Measurements from ENCODE around the gene RCE1.

The RCE1 gene

GRCh38 chr11:66845143-66845875, 2.1 kb downstream of the RCE1 start:
- DNase-seq: no peak

DNA sequence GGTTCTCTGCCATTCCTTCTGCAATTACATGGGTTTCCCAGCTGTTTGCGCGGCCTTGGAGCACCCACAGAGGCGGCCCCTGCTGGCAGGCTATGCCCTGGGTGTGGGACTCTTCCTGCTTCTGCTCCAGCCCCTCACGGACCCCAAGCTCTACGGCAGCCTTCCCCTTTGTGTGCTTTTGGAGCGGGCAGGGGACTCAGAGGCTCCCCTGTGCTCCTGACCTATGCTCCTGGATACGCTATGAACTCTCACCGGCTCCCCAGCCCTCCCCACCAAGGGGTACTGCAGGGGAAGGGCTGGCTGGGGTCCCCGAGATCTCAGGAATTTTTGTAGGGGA, 2.6 kb downstream of the RCE1 start:
- DNase-seq: no peak

DNA sequence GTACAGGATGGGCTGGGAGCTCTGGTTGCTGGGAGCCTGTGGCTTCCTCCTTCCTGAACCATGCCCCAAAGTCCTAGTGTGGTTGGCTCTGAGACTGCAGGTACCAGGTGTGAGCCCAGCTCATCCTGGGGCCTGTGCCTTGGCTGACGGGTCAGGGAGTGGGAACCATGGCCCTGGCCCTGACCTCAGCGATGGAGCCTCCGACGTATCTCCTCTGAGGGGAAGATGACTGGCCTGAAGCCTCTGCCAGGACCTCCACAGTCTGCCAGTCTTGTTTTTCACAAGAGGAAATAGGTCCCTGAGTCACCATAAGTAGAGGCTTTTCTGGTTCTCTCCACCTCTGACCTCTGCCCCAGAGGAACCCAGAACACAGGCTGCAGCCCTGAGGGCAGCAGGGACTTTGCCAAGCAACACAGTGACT, 3.4 kb downstream of the RCE1 start:
- DNase-seq: no peak

DNA sequence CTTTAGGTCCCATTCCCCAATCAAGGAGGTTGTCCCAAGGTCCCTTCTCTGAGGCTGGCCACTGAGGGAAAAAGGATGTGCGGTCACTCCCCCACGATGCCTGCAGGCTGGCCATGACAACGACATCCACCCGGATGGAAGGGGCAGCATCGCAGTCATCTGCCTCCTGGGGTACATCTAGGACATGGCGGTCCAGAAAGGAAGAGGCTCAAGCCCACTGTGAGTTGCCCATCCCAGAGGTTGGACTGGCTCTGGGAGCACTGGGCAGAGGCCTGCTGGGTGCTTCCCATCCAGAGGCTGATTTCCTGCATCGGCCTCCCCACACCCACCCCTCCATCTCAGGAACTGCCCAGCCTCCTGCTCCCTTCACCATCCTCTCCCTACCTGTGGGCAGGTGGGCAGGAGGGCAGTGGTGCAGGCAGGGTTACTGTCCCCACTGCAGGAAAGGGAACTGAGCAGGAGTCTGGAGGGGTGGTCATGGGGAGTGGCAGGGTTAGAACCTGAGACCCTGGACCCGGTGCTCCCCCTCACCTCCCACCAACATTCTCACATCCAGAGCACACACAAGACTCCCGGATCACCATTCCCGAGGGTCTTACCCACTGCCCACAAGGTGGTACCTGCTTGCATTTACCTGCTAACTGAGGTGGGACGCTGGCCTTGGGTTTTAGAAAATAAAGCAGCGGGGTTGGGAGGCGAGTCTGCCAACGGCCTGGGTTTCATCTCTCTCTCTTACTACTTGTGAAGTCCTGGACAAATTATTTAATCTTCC, 4.4 kb downstream of the RCE1 start:
- DNase-seq: no peak

- DNase-seq: no peak
Observed at GRCh38 chr11:66848671-66849500, 5.6 kb downstream of the RCE1 start.

DNA sequence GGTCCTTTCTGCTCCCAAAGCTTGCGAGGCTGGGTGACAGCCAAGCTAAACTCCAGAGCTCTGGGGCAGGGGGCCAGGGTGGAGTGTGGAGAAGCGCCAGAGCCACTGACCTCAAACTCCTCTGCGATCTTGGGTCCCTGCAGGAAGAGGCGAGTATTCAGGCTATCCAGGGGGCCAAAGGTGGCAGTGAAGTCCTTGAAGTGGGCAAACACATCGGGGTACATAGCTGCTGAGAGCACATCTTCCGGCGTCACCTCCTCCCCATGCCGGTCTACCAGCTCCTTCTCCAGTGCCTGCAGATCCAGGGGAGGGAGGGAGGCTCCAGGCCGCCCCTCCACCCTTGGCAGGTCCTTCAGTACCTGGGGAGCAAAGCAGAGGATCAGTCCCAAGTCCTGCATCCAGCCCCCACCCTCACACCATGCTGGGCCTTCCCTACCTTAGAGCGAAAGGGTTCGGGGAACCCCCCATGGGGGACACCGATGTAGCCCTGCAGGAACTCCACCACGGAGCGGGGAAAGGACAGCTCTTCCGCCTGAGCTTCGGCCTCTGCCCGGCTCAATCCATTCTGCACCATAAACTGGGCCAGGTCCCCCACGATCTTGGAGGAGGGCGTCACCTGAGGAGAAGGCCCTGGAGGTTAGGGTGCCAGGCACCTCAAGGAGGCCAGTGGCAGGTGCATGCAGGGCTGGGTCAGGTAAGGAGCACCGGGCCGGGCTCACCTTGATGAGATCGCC, 6.4 kb downstream of the RCE1 start:
- DNase-seq: no peak

- DNase-seq: no peak
Observed at GRCh38 chr11:66850235-66850587, 7.0 kb downstream of the RCE1 start.

- DNase-seq: no peak
Observed at GRCh38 chr11:66850588-66851238, 7.5 kb downstream of the RCE1 start.

GRCh38 chr11:66851239-66851596, 8.0 kb downstream of the RCE1 start:
- no peak for DNase-seq

DNA sequence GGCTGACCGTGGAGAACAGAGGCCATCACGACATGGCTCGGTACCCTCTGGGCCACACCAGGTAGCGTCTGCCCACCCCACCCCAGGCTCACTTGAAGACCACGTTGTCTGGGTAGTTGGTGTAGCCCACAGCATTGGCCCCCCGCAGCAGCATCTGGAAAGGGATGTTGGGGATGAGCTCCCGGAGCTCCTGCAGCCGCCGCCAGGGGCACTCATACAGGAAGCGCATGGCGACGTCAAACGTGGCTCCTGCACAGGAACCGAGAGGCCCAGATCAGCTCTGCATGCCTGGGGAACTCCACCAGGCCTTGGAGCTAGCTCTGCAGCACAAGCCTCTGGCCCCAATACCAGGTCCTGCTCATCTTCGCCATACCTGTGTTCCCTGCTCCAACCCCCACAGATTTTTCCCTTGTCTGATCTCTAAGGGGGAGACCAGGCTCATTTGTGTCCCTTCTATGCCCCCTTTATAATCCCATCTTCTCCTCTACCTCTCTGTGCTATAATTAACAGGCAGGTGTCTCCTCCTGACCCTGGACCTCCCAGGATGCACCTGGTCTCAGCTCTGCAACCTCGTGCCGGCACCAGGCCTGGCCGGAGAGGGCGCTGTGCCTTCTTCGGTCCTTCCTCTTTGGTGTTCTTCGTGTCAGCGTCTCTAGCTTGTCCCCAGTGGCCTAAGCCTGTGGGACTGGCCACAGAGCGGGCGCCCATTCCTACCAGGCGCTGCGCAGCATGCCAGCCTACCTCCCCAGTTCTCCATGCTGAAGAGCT, 8.6 kb downstream of the RCE1 start:
- DNase-seq: peak in 1 of 2 experiments; percentile 28

GRCh38 chr11:66852466-66853241, 9.4 kb downstream of the RCE1 start:
- no peak for DNase-seq

- DNase-seq: no peak
Observed at GRCh38 chr11:66853242-66854229, 10.3 kb downstream of the RCE1 start.

- DNase-seq: no peak
Observed at GRCh38 chr11:66854231-66854661, 11.0 kb downstream of the RCE1 start.

GRCh38 chr11:66854729-66855211, 11.5 kb downstream of the RCE1 start:
- DNase-seq: no peak

GRCh38 chr11:66855574-66856495, 12.6 kb downstream of the RCE1 start:
- peak; percentile 95 to 97 for DNase-seq

- DNase-seq: peak in 1 of 2 experiments; percentile 65
Observed at GRCh38 chr11:66856496-66857233, 13.4 kb downstream of the RCE1 start, which contains the start of gene LRFN4. LRFN4 (plus strand) TSS chr11:66857064; CDS start chr11:66857745, 681 bp downstream.

DNA sequence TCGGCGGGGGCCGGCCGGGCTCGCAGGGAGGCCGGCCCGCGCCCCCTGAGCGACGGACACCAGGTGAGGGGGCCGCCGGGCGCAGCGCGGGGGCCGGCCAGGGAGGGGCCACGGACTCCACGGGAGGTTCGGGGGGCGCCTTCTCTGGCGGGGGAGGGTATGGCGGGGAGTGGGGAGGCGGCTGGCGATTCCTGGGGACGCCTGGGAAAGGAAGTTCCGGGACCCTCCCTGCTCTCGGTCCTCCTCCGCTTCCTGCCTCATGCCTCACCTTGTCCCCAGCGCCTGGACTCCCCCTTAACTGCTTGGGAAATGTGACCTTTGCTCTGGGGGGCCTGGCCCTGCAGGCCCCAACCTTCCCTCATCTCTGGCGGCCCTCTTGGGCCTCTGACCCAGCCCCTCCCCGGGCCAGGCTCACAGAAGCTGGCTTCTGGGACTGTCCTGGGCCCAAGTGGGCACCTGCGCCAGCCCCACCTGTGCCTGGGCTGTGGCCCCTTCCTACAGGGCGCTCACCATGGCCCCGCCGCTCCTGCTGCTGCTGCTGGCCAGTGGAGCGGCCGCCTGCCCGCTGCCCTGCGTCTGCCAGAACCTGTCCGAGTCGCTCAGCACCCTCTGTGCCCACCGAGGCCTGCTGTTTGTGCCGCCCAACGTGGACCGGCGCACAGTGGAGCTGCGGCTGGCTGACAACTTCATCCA, 14.1 kb downstream of the RCE1 start:
- no peak for DNase-seq
